Heart left ventricle (tissue), 16 donors: ENCODE measurements around the gene AASDH. TPM values are rescaled to one million over a fixed set of nuclear protein-coding genes. Genes with fewer than 3 reads are reported as not detected.

Experiments
- ATAC-seq, 4 donors: fragments of 200-7000 bp; cut with Tn5 transposase; one replicate each; pipeline ENCODE4 v1.9.1; 2020 to 2022; ENCODE audit warnings: moderate library complexity in 4 of 4, mild to moderate bottlenecking in 3 of 4, moderate number of reproducible peaks in 1 of 4
- DNase-seq, 5 donors: peaks; one replicate each; pipeline ENCODE4 v3.0.0-alpha.2; 2020
- H3K27ac ChIP-seq, 12 donors: fragments of 200-600 bp; sonication (generic) in 4 of 12; one replicate each; pipeline versions ENCODE4 v1.5.0 to v1.8.0; 2016 to 2022; ENCODE audit warnings: mild to moderate bottlenecking in 2 of 12
- H3K27me3 ChIP-seq, 9 donors: fragments of 200-600 bp; sonication (generic) in 2 of 9; one replicate each; pipeline versions ENCODE4 v1.5.1 to v1.8.0; 2016 to 2022; ENCODE audit warnings: mild to moderate bottlenecking in 3 of 9
- H3K36me3 ChIP-seq, 9 donors: fragments of 200-600 bp; sonication (generic) in 2 of 9; one replicate each; pipeline versions ENCODE4 v1.5.0 to v1.8.0; 2018 to 2022; ENCODE audit warnings: mild to moderate bottlenecking in 2 of 9
- H3K4me1 ChIP-seq, 12 donors: fragments of 200-600 bp; sonication (generic) in 4 of 12; one replicate each; pipeline versions ENCODE4 v1.5.0 to v1.8.0; 2016 to 2022; ENCODE audit warnings: mild to moderate bottlenecking in 3 of 12
- H3K4me3 ChIP-seq, 12 donors: fragments of 200-600 bp; sonication (generic) in 4 of 12; one replicate each; pipeline versions ENCODE4 v1.5.0 to v1.8.0; 2017 to 2022; ENCODE audit warnings: mild to moderate bottlenecking in 9 of 12, moderate library complexity in 4 of 12
- H3K9me3 ChIP-seq, 12 donors: fragments of 200-600 bp; sonication (generic) in 4 of 12; one replicate each; pipeline versions ENCODE4 v1.5.0 to v1.8.0; 2016 to 2022; ENCODE audit warnings: mild to moderate bottlenecking in 1 of 12
- CTCF ChIP-seq, 12 donors: fragments of 200-600 bp; sonication (generic) in 4 of 12; IDR thresholded peaks; one replicate each; pipeline versions ENCODE4 v1.5.0 to v1.8.0; 2018 to 2022; ENCODE audit warnings: antibody characterized with exemption in 12 of 12, mild to moderate bottlenecking in 5 of 12
- POLR2A ChIP-seq, 2 donors: fragments of 450-650 bp; IDR thresholded peaks; one replicate each; pipeline ENCODE4 v1.6.1; 2017; ENCODE audit warnings: antibody characterized with exemption in 2 of 2, mild to moderate bottlenecking in 2 of 2, moderate library complexity in 2 of 2
- WGBS, 4 donors: extraction: QIAGEN DNeasy Blood & Tissue Kit in 2 of 4; methylation state at CpG; one replicate each; pipeline versions ENCODE4 v1.1.5 to v1.1.7; 2013 to 2018; 5-methylcytosine and 5-hydroxymethylcytosine counted together
- intact Hi-C, 10 donors: fragments of 100-400 bp; cut with DNase I; formaldehyde crosslinking; loops; one replicate each; pipeline versions ENCODE4 v1.11.1 to v1.14.2; 2022
- polyA plus RNA-seq, 2 donors: library from polyadenylated mRNA; stranded (reverse); fragments of 200-250 nt; gene quantifications; one replicate each; pipeline ENCODE4 v1.2.3, GENCODE V29; 2013
- total RNA-seq, 9 donors: library from RNA; depleted of rRNA in 2 of 9; stranded (reverse); fragments of >200 nt in 2 of 9; fragmentation: NEBNext Ultra II Directional in 3 of 9; extraction: Animal tissue kit (Norgen Biotek cat#: 25700) in 3 of 9; gene quantifications; one replicate each; pipeline versions ENCODE4 v1.1.0 to v1.2.4, GENCODE V29; 2016 to 2023
- donor health status: ischemic (EF 13 %, LVEDD 7.1; RV severe dilation, severe dysfunction).
- donor health status: healthy with polysubstance abuse.
- donor health status: DM: no; HTN: yes; CAD: no.
- donor health status: DM: no; HTN: no; CAD: no.
- donor health status: ischemic (EF 25% LVEDD 6.9; RV normal size, moderate dysfunction).
- donor health status: ischemic (EF 25% LVEDD 5.7; RV mildly dilated, moderate dysfunction).
- donor health status: healthy.
- donor health status: DM: yes; HTN: yes; CAD: no.
- donor health status: ischemic (EF 35%, LVEDD 5.7; RV mildly dilated, moderate dysfunction).
- donor health status: nonischemic (EF 11% LVEDD 7.7; RV severe dilation, severe dysfunction).
- donor health status: DM: yes; HTN: yes; CAD: no.
- donor health status: PGD.
- donor health status: ischemic (EF 29% LVEDD 5.4; RV normal size, mild dysfunction).
- donor health status: nonischemic (EF 23%, LVEDD 6.1; RV moderate dilation, normal function).

Gene AASDH
- total and polyA plus RNA-seq, 11 donors, result 2.4 to 11.7 (median 5.2) TPM

DNA sequence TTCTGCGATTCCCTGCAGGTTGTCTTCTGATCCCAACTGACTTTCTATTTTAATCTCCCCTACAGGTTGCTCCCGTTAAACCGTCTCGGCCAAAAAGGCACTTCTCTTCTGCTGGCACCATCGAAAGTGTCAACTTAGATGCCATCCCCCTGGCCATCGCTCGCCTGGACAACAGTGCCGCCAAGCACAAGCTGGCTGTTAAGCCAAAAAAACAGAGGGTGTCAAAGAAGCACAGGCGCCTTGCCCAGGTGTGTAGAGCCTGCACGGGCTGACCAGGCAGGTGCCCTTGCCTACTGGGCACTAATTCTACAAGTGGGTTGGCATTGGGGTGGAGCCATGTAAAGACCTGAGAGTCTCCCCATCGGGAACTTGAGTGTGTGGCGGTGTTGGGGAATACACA is 74.2 kb downstream of the AASDH start:
- 95 to 98% (median 97%) methylated on average over 11 to 12 of the region's 12 CpGs for WGBS, 4 donors

GRCh38 chr4:56311299-56311975 is 75.9 kb downstream of the AASDH start:
- Histone ChIP-seq H3K36me3 (no peaks in the 10 kb centered on the region), H3K9me3 (no peaks in the 10 kb centered on the region), H3K27me3 (no peaks in the 10 kb centered on the region), H3K27ac (no peak overlapping the region), H3K4me1 (no peaks in the 10 kb centered on the region), H3K4me3 (no peak overlapping the region)
- 77 to 84% (median 81%) methylated on average over 7 of the region's 7 CpGs for WGBS, 4 donors
- TF ChIP-seq CTCF (IDR thresholded peaks at IDR 0.05), result no peak
- DNase-seq, result no peak
- intact Hi-C loops, result no loop called here
- no peak for ATAC-seq

More for the DNA sequence above, 74.2 kb downstream of the AASDH start:
- no peak for ATAC-seq
- H3K9me3 ChIP-seq, result no peaks in the 10 kb centered on the region
- TF ChIP-seq POLR2A (IDR thresholded peaks at IDR 0.05), result no peak
- no peak for TF ChIP-seq CTCF (IDR thresholded peaks at IDR 0.05)
- H3K4me1 ChIP-seq, result no peaks in the 10 kb centered on the region
- H3K36me3 ChIP-seq, result no peaks in the 10 kb centered on the region
- intact Hi-C loops, result no loop called here
- H3K27me3 ChIP-seq, result no peaks in the 10 kb centered on the region
- no peak overlapping the region for H3K4me3 ChIP-seq
- no peak for DNase-seq
- H3K27ac ChIP-seq, result no peak overlapping the region

- H3K9me3 ChIP-seq, result no peaks in the 10 kb centered on the region
- no peaks in the 10 kb centered on the region for H3K27me3 ChIP-seq
- ATAC-seq (no peak), DNase-seq (no peak)
- WGBS, 4 donors, result 82 to 90% (median 88%) methylated on average over 5 of the region's 5 CpGs
- TF ChIP-seq CTCF (IDR thresholded peaks at IDR 0.05) (no peak), POLR2A (IDR thresholded peaks at IDR 0.05) (no peak)
- no peak overlapping the region for H3K27ac ChIP-seq
- intact Hi-C loops, result no loop called here
- H3K36me3 ChIP-seq, result no peaks in the 10 kb centered on the region
- H3K4me1 ChIP-seq, result no peaks in the 10 kb centered on the region
- H3K4me3 ChIP-seq, result no peak overlapping the region
Observed at GRCh38 chr4:56310401-56311125, 76.7 kb downstream of the AASDH start.

DNA sequence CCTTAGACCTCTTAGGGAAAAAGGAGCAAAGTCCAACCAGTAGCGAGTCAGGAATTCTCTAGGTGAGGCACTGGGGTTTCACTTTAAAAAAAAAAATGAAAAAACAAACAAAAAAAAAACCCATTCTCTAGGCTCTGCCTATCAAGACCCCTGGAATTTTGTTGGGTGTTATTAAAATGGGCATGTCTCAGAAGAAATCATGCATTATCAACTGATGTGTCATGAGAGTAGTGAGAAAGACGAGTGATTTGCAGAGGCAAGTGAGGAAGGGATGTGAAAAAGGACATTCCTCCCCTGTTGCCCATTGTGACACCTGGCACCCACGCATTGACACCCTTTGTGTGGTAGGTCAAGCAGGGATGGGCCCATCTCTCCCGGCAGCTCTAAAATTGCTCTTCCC is 78.9 kb downstream of the AASDH start:
- no peak overlapping the region for H3K27ac ChIP-seq
- TF ChIP-seq POLR2A (IDR thresholded peaks at IDR 0.05), result no peak
- no peak for TF ChIP-seq CTCF (IDR thresholded peaks at IDR 0.05)
- no peaks in the 10 kb centered on the region for H3K27me3 ChIP-seq
- H3K4me3 ChIP-seq, result no peak overlapping the region
- H3K36me3 ChIP-seq, result no peaks in the 10 kb centered on the region
- intact Hi-C loops, result loop anchor here in 2 of 10 donors (10.0 kb wide), 2 partner anchors 254 to 264 kb away; a partner anchor contains a TSS
- WGBS, 4 donors, result 89 to 95% (median 92%) methylated on average over 4 of the region's 4 CpGs
- DNase-seq, result no peak
- no peak for ATAC-seq
- no peaks in the 10 kb centered on the region for H3K9me3 ChIP-seq
- H3K4me1 ChIP-seq, result no peaks in the 10 kb centered on the region
